Activated CD4-positive, alpha-beta T cell treated with anti-CD3 and anti-CD28 coated beads, Interleukin-2, amount 10 ng/mL, durations not matched to agents 24 days and 14 days (primary cell): ENCODE data around the gene FER. TPM values are rescaled to one million over a fixed set of nuclear protein-coding genes. Genes with fewer than 3 reads are reported as not detected.

ENCODE experiments used
- DNase-seq: peaks from one replicate; pipeline ENCODE4 v3.0.0; 2022
- H3K27ac Mint-ChIP-seq: one replicate; pipeline ENCODE4 v1.8.0; 2022; ENCODE audit warnings: mild to moderate bottlenecking, mixed read lengths
- H3K27me3 Mint-ChIP-seq: one replicate; pipeline ENCODE4 v1.8.0; 2022; ENCODE audit warnings: mixed read lengths
- H3K36me3 Mint-ChIP-seq: one replicate; pipeline ENCODE4 v1.8.0; 2022; ENCODE audit warnings: low read depth, mild to moderate bottlenecking, mixed read lengths
- H3K4me1 Mint-ChIP-seq: one replicate; pipeline ENCODE4 v1.8.0; 2021; ENCODE audit warnings: mixed read lengths
- H3K4me3 Mint-ChIP-seq: one replicate; pipeline ENCODE4 v1.8.0; 2022; ENCODE audit warnings: mild to moderate bottlenecking, moderate library complexity, mixed read lengths
- H3K9me3 Mint-ChIP-seq: one replicate; pipeline ENCODE4 v1.8.0; 2021; ENCODE audit warnings: mixed read lengths
- intact Hi-C: fragments of 100-400 bp; cut with micrococcal nuclease; formaldehyde crosslinking; loops from one replicate; pipeline ENCODE4 v1.15.1; 2023
- total RNA-seq: library from RNA; stranded (reverse); gene quantifications from 2 replicates; pipeline ENCODE4 v1.2.3, GENCODE V29; 2022

The FER gene
- total RNA-seq, 1 donor from 2014 or later: 3.5 TPM

DNA sequence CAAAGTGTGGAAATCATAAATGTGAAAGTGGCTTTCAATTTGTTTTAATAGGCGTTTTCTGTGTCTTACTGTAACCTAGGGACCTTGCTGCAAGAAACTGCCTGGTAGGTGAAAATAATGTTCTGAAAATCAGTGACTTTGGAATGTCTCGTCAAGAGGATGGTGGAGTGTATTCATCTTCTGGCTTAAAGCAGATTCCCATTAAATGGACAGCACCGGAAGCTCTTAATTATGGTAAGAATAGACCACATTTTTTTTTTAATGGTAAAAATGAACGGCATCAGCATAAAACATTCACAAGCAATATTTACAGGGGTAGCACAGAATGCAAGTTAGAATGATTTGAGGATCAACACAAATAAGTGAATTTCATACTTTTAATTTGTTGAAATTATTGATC is 433.0 kb downstream of the FER start:
- Mint-ChIP-seq H3K4me1 (peaks cover 4% of the 10 kb centered on the region), H3K27ac (no peak overlapping the region), H3K9me3 (peaks cover 4% of the 10 kb centered on the region), H3K27me3 (no peaks in the 10 kb centered on the region), H3K4me3 (no peak overlapping the region), H3K36me3 (no peaks in the 10 kb centered on the region)
- intact Hi-C loops: no loop called here
- DNase-seq: no peak

- intact Hi-C loops: no loop called here
- Mint-ChIP-seq H3K27ac (no peak overlapping the region), H3K4me1 (peaks cover 7% of the 10 kb centered on the region), H3K4me3 (no peak overlapping the region), H3K27me3 (no peaks in the 10 kb centered on the region), H3K36me3 (no peaks in the 10 kb centered on the region), H3K9me3 (peaks cover 4% of the 10 kb centered on the region)
- no peak for DNase-seq
Observed at GRCh38 chr5:109186759-109187158, 439.1 kb downstream of the FER start.

- no peaks in the 10 kb centered on the region for H3K36me3 Mint-ChIP-seq
- H3K9me3 Mint-ChIP-seq: no peaks in the 10 kb centered on the region
- intact Hi-C loops: no loop called here
- H3K27me3 Mint-ChIP-seq: no peaks in the 10 kb centered on the region
- peaks cover 6% of the 10 kb centered on the region for H3K4me1 Mint-ChIP-seq
- no peak overlapping the region for H3K27ac Mint-ChIP-seq
- DNase-seq: peak; percentile 59
- no peak overlapping the region for H3K4me3 Mint-ChIP-seq
Observed at GRCh38 chr5:109191153-109191558, 443.5 kb downstream of the FER start.

GRCh38 chr5:109192027-109192426 is 444.3 kb downstream of the FER start:
- Mint-ChIP-seq H3K27me3 (no peaks in the 10 kb centered on the region), H3K4me3 (no peak overlapping the region), H3K27ac (no peak overlapping the region), H3K36me3 (no peaks in the 10 kb centered on the region), H3K9me3 (no peaks in the 10 kb centered on the region), H3K4me1 (peaks cover 6% of the 10 kb centered on the region)
- intact Hi-C loops: no loop called here
- DNase-seq: no peak

DNA sequence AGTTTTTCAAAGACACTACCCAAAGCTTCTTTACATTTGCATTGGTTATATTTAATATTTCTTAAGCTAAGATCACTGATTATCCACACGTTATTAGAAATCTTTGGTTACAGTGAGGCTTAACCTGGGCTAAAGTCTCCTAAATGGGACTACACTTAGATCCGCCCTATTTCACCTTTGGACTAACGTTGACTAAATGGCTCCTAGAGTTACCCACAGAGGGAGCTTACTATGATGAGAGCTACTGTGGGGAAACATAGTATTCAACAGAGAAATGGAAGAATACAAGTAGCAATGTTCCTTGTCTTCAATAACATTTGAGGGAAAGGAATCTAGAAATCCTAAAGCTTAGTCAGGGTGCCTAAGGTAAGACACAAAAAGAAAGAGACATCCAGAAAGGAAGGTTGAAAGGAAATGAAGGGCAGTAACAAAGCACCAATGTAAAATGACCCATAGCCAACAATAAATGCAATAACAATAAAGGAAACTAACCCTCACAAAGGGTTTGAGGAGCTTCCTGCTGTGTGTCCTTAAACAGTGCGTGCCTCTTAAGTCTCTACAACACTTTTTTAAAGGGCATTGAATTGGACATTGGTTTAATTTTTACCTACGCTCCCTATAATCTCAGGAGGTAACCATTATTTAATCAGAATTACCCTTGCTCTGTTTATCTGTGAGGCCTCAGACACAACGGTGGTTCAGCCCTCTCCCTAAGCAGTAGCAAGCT is 445.0 kb downstream of the FER start:
- H3K27me3 Mint-ChIP-seq: no peaks in the 10 kb centered on the region
- H3K4me1 Mint-ChIP-seq: peaks cover 6% of the 10 kb centered on the region
- no peak overlapping the region for H3K4me3 Mint-ChIP-seq
- intact Hi-C loops: no loop called here
- no peaks in the 10 kb centered on the region for H3K36me3 Mint-ChIP-seq
- H3K9me3 Mint-ChIP-seq: no peaks in the 10 kb centered on the region
- H3K27ac Mint-ChIP-seq: no peak overlapping the region
- DNase-seq: no peak

GRCh38 chr5:109195667-109196066 is 448.0 kb downstream of the FER start:
- H3K27ac Mint-ChIP-seq: no peak overlapping the region
- no peaks in the 10 kb centered on the region for H3K27me3 Mint-ChIP-seq
- intact Hi-C loops: no loop called here
- peaks cover 6% of the 10 kb centered on the region for H3K4me1 Mint-ChIP-seq
- no peak overlapping the region for H3K4me3 Mint-ChIP-seq
- DNase-seq: no peak
- H3K36me3 Mint-ChIP-seq: no peaks in the 10 kb centered on the region
- no peaks in the 10 kb centered on the region for H3K9me3 Mint-ChIP-seq

DNA sequence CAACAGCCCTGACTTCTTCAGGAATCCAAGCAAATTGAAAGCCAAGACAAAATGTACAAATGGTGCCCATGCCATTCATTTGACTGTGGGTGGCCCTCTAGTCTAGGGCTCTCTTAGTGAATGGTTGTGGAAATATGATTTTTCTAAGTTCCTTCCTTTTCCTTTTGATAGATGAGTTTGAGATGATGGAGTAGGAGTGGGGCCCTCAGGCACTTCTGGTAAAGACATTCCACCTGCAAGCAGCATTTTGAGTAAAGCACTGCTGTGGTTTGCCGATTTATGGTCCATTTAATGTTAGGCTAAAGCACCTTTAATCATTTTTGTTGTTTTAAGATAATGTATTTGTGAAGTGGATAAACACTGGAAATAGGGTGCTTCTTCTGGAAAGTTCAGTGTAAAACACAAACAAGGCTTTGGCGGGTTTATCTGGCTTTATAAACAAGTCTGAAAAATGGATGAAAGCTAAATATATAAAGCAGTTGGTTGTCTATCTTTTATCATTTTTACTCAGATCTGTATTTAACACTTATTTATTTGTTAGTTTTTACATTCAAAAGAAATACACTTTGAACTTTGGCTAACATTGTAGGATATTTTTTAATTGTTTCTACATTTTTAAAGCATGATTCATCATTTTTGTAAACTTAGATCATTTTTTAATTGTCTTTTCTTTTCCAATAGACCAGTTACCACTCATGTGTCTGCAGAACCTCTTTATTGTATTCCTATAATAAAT is 448.6 kb downstream of the FER start:
- Mint-ChIP-seq H3K4me1 (peaks cover 5% of the 10 kb centered on the region), H3K27ac (no peak overlapping the region), H3K4me3 (no peak overlapping the region), H3K9me3 (no peaks in the 10 kb centered on the region), H3K36me3 (no peaks in the 10 kb centered on the region), H3K27me3 (no peaks in the 10 kb centered on the region)
- intact Hi-C loops: no loop called here
- DNase-seq: no peak

GRCh38 chr5:109196823-109197160 is 449.1 kb downstream of the FER start:
- peaks cover 4% of the 10 kb centered on the region for H3K4me1 Mint-ChIP-seq
- intact Hi-C loops: no loop called here

DNA sequence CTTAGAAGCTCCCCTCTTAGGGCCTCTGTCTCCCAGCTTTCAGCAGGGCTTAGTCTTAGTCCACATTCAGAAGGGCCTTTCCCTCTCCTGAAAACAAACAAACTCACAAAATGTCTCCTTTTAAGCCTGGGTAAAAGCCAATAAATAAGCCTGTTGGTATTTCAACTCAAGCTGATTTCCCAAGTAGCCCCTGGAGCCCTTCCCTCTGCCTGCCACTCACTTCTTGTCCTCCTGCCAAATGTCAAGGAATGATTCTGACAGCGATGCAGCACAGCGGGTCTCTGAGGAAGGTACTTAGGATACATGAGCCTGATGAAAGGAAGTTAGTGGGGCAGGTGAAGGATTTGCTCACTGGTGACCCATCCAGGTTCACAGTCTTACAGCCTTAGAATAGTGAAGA is 451.6 kb downstream of the FER start:
- Mint-ChIP-seq H3K4me3 (no peak overlapping the region), H3K36me3 (no peaks in the 10 kb centered on the region), H3K9me3 (no peaks in the 10 kb centered on the region), H3K27ac (no peak overlapping the region), H3K4me1 (no peaks in the 10 kb centered on the region), H3K27me3 (peaks cover 2% of the 10 kb centered on the region)
- no peak for DNase-seq
- intact Hi-C loops: no loop called here

More at GRCh38 chr5:109196823-109197160, 449.1 kb downstream of the FER start:
- Mint-ChIP-seq H3K4me3 (no peak overlapping the region), H3K9me3 (no peaks in the 10 kb centered on the region), H3K27ac (no peak overlapping the region), H3K36me3 (no peaks in the 10 kb centered on the region), H3K27me3 (no peaks in the 10 kb centered on the region)
- no peak for DNase-seq

DNA sequence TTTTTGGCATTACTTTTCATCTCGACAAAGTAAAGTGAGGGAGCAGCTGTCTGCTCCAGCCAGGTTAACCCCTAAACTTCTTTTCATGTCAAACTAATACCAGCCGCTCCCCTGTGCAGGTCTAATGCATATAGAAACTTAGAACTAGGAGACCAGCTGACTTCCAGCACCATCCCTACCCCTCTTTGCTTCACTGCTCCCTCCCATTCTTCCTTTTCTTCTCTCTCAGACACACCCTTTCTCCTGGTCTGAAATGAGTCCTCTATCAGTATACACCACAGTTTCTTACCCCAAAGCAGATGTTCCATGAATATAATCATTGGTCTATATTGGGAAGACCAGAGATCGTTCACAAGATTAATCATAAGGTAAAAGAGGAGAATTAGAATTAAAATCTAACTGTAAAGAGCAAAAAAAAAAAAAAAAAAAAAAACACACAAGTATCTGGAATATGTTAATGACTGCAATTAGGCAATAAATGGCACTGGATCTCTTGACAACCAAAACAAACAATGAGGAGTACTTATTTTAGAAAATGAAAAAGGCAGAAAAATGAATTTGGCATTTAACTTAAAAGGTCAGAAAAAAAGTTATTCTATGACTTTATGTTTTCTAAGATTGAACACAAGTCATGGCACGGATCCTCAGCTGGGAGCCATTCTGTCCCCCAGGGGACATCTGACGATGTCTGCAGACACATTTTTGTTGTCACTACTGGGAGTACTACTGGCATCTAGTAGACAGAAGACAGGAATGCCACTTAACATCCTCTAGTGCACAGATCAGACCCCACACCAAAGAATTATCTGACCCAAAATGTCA is 452.3 kb downstream of the FER start:
- no peaks in the 10 kb centered on the region for H3K36me3 Mint-ChIP-seq
- no peak overlapping the region for H3K4me3 Mint-ChIP-seq
- no peaks in the 10 kb centered on the region for H3K9me3 Mint-ChIP-seq
- intact Hi-C loops: no loop called here
- no peaks in the 10 kb centered on the region for H3K4me1 Mint-ChIP-seq
- H3K27me3 Mint-ChIP-seq: peaks cover 2% of the 10 kb centered on the region
- DNase-seq: no peak
- H3K27ac Mint-ChIP-seq: no peak overlapping the region

DNA sequence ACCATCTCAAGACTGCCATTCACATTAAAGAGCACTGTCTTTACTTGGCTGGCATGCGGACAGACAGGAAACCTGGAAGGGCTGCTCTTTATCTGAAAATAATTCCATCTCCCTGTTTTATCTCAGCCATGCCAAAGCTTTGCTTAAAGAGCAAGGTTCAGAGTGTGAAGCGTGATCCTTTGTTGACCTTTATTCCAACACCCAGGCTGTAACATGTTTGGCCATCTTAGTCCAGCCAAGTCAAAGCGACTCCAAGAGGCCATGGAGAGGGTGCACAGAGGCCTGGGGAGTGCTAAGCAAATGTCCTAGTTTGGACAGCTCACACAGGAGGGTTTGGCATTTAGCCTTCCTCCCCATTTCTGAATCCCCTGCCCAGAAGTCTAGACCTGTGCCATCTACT is 467.3 kb downstream of the FER start:
- peaks cover 4% of the 10 kb centered on the region for H3K27me3 Mint-ChIP-seq
- no peak for DNase-seq
- no peak overlapping the region for H3K27ac Mint-ChIP-seq
- intact Hi-C loops: no loop called here
- H3K36me3 Mint-ChIP-seq: no peaks in the 10 kb centered on the region
- peaks cover 9% of the 10 kb centered on the region for H3K9me3 Mint-ChIP-seq
- no peaks in the 10 kb centered on the region for H3K4me1 Mint-ChIP-seq
- H3K4me3 Mint-ChIP-seq: no peak overlapping the region

DNA sequence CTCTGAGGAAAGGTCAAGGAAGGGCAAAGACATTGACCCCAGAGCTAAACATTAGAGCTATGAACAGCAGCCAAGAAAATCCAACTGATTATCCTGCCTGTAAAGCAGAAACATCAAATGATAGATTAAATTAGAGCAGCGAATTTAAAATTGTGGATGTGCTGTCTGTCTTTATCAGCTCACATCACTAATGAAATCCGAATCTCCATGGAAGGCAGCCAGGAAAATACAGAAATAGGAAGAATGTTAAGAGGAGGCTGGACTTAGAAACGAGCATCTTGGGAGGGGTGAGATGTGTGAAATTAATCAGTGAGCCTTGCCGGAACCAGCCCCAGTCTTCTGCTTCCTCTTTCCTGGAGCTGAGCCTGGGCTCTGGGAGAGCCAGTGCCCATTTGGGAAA is 471.1 kb downstream of the FER start:
- Mint-ChIP-seq H3K27me3 (no peaks in the 10 kb centered on the region), H3K27ac (no peak overlapping the region), H3K4me1 (no peaks in the 10 kb centered on the region), H3K4me3 (no peak overlapping the region), H3K9me3 (no peaks in the 10 kb centered on the region), H3K36me3 (no peaks in the 10 kb centered on the region)
- no peak for DNase-seq
- intact Hi-C loops: no loop called here

- Mint-ChIP-seq H3K27me3 (no peaks in the 10 kb centered on the region), H3K36me3 (no peaks in the 10 kb centered on the region), H3K27ac (no peak overlapping the region), H3K4me1 (no peaks in the 10 kb centered on the region), H3K9me3 (no peaks in the 10 kb centered on the region), H3K4me3 (no peak overlapping the region)
- intact Hi-C loops: no loop called here
- no peak for DNase-seq
Observed at GRCh38 chr5:109223531-109223930, 475.8 kb downstream of the FER start.

DNA sequence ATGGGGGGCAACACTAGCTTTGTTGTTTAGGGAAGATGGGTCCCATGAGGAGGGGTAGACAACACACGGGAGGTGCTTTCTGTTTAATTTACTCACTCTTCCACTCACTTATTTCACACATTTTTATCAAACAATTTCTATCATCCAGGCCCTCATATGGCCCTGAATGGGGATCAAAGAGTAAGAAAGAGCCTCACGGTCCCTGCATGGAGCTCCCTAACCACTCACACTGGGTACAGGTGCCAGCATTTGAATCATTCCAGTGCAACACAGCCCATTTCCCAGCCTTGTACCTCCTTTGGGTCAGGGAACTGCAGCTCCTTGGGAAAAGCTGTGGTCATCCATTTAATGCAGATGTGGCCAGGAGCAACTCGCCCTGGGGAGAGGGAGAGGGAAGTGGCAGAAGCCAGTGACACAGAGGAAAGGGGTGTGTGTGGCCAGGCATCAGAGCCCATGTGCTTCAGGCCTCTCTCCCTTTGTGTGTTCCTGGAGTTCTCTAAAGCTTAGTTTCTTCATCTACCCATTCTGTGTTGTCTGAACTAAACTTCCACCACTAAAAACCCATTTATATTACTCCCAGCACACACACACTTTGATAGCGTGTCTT is 476.7 kb downstream of the FER start:
- intact Hi-C loops: no loop called here
- DNase-seq: no peak
- Mint-ChIP-seq H3K27ac (no peak overlapping the region), H3K4me1 (no peaks in the 10 kb centered on the region), H3K4me3 (no peak overlapping the region), H3K36me3 (no peaks in the 10 kb centered on the region), H3K9me3 (no peaks in the 10 kb centered on the region), H3K27me3 (no peaks in the 10 kb centered on the region)
